Activated B cell treated with CpG ODN at 0.5 μM for 24 hours (primary cell): ENCODE results near the gene DLEC1. TPM values are rescaled to one million over a fixed set of nuclear protein-coding genes. Genes with fewer than 3 reads are reported as not detected.
"Not testable (repeated sequence)": the region's sequence is repeated elsewhere in the genome, so short reads cannot be mapped to it uniquely, and the experiment has no call there.

Source experiments
- ATAC-seq: fragments of 200-7000 bp; cut with Tn5 transposase; one replicate; pipeline ENCODE4 v1.10.0; 2021; ENCODE audit warnings: low read depth, mild to moderate bottlenecking, moderate library complexity
- CTCF ChIA-PET: fragments of 350-600 bp; sonication (Branson Sonifier 250); formaldehyde crosslinking; loops from one replicate; lab custom pipeline; 2021; ENCODE audit warnings: antibody characterized with exemption; lab: Charles Lee
- POLR2A ChIA-PET: fragments of 350-600 bp; sonication (Branson Sonifier 250); formaldehyde crosslinking; loops from one replicate; lab custom pipeline; 2021; ENCODE audit warnings: antibody characterized with exemption; lab: Charles Lee
- DNase-seq: peaks from one replicate; pipeline ENCODE4 v3.0.0; 2022
- H3K27ac Mint-ChIP-seq: one replicate; pipeline ENCODE4 v1.8.0; 2020; ENCODE audit warnings: mixed read lengths
- H3K27me3 Mint-ChIP-seq: one replicate; pipeline ENCODE4 v1.8.0; 2021; ENCODE audit warnings: mixed read lengths
- H3K36me3 Mint-ChIP-seq: one replicate; pipeline ENCODE4 v1.8.0; 2021; ENCODE audit warnings: low read depth, mixed read lengths
- H3K4me1 Mint-ChIP-seq: one replicate; pipeline ENCODE4 v1.8.0; 2021; ENCODE audit warnings: mixed read lengths
- H3K4me3 Mint-ChIP-seq: one replicate; pipeline ENCODE4 v1.8.0; 2020; ENCODE audit warnings: mild to moderate bottlenecking, mixed read lengths
- H3K9me3 Mint-ChIP-seq: one replicate; pipeline ENCODE4 v1.8.0; 2020; ENCODE audit warnings: mixed read lengths
- intact Hi-C: fragments of 100-400 bp; cut with micrococcal nuclease; formaldehyde crosslinking; loops from one replicate; pipeline ENCODE4 v1.15.1; 2024
- total RNA-seq: library from RNA; stranded (reverse); gene quantifications from 2 replicates; pipeline ENCODE4 v1.2.3, GENCODE V29; 2022
- TF ChIP-seq, protein P1 (sequence below): fragments of 200-600 bp; IDR thresholded peaks from one replicate; pipeline ENCODE4 v1.8.0; 2022; ENCODE audit warnings: antibody characterized with exemption, mild to moderate bottlenecking

DLEC1 gene
- total RNA-seq, 1 donor from 2014 or later = 0.11 TPM

GRCh38 chr3:38086496-38086895 is 47.5 kb downstream of the DLEC1 start:
- POLR2A ChIA-PET = no interaction called here
- Mint-ChIP-seq H3K36me3 (no peaks in the 10 kb centered on the region), H3K27me3 (no peaks in the 10 kb centered on the region), H3K4me1 (no peaks in the 10 kb centered on the region), H3K27ac (no peak overlapping the region), H3K4me3 (no peak overlapping the region), H3K9me3 (peaks cover 8% of the 10 kb centered on the region)
- ATAC-seq (no peak), DNase-seq (no peak)
- TF ChIP-seq, protein P1, sequence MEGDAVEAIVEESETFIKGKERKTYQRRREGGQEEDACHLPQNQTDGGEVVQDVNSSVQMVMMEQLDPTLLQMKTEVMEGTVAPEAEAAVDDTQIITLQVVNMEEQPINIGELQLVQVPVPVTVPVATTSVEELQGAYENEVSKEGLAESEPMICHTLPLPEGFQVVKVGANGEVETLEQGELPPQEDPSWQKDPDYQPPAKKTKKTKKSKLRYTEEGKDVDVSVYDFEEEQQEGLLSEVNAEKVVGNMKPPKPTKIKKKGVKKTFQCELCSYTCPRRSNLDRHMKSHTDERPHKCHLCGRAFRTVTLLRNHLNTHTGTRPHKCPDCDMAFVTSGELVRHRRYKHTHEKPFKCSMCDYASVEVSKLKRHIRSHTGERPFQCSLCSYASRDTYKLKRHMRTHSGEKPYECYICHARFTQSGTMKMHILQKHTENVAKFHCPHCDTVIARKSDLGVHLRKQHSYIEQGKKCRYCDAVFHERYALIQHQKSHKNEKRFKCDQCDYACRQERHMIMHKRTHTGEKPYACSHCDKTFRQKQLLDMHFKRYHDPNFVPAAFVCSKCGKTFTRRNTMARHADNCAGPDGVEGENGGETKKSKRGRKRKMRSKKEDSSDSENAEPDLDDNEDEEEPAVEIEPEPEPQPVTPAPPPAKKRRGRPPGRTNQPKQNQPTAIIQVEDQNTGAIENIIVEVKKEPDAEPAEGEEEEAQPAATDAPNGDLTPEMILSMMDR = no peak
- CTCF ChIA-PET = no interaction called here
- intact Hi-C loops = no loop called here

GRCh38 chr3:38087278-38087677 is 48.3 kb downstream of the DLEC1 start:
- ATAC-seq, H3K36me3 Mint-ChIP-seq, H3K4me1 Mint-ChIP-seq, H3K9me3 Mint-ChIP-seq, DNase-seq, CTCF ChIA-PET, intact Hi-C loops, H3K27ac Mint-ChIP-seq, H3K27me3 Mint-ChIP-seq, POLR2A ChIA-PET, H3K4me3 Mint-ChIP-seq: not testable (repeated sequence)

DNA sequence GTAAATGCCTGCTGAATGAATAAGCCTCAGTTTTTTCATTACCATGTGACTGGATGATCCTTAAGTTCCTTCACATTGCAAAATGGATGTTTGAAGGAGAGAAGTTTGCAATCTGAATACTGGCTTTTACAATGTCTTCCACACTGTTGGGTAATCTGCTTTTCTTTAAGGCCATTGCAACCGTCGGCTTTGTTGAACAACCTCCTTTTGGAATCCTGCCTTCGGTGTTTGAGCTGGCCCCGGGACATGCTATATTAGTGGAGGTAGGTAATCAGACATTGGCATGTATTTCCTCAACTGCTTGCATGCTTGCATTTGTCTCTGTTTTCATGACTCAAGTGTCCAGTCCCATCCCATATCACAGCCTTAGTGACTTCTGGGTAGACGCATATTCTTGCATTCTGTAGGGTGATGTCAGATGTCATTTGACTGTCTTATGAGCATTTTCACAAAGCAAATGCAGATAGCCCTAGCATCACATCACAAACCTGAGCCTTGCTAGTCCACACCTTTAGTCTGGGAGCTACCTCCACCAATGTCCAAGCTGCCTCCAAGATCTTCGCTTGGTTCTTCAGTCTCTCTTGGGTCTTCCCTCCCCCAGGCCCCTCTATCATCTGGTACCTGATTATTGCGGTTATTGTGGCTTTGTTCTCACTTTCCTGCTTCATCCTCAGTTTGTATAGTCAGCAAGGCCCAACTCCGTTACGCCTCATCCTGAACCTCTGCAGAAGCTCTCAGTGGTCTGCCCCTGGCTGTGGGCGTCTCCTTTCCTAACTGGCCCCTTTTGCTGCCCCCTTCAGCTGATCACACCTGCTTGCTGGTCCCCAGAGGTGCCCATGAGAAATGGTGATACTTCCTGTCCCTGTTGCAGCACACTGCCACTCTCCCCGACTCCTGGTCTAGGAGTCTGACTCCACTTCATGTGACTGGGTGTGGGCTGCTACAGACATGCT is 49.4 kb downstream of the DLEC1 start:
- H3K4me1 Mint-ChIP-seq = no peaks in the 10 kb centered on the region
- no peak for ATAC-seq
- H3K9me3 Mint-ChIP-seq = peaks cover 8% of the 10 kb centered on the region
- ChIA-PET CTCF (no interaction called here), POLR2A (no interaction called here)
- H3K36me3 Mint-ChIP-seq = no peaks in the 10 kb centered on the region
- no peak overlapping the region for H3K27ac Mint-ChIP-seq
- intact Hi-C loops = no loop called here
- no peak overlapping the region for H3K4me3 Mint-ChIP-seq
- H3K27me3 Mint-ChIP-seq = no peaks in the 10 kb centered on the region
- TF ChIP-seq, protein P1 = no peak
- no peak for DNase-seq

- POLR2A ChIA-PET = no interaction called here
- Mint-ChIP-seq H3K27ac (no peak overlapping the region), H3K9me3 (peaks cover 4% of the 10 kb centered on the region), H3K4me1 (no peaks in the 10 kb centered on the region), H3K27me3 (no peaks in the 10 kb centered on the region), H3K36me3 (no peaks in the 10 kb centered on the region), H3K4me3 (no peak overlapping the region)
- CTCF ChIA-PET = no interaction called here
- ATAC-seq (no peak), DNase-seq (no peak)
- intact Hi-C loops = no loop called here
- TF ChIP-seq, protein P1 = no peak
Observed at GRCh38 chr3:38089163-38089562, 50.2 kb downstream of the DLEC1 start.

DNA sequence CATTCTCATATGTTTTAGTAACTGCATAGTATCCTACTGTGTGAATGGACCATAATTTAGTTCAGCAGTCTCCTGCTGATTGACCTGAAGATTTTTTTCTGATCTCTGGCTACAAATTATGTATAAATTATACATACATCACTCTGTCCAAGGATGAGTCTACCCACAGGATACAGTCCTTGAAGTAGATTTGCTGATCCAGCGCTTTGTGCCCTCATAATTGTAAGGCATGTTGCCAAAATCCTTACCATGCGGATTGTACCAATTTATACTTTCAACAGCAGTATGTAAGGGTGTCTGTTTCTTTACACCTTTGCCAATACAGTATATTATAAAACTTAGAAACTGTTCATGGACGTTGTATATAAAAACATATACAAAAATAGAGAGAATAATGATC is 51.4 kb downstream of the DLEC1 start:
- no peak overlapping the region for H3K27ac Mint-ChIP-seq
- H3K36me3 Mint-ChIP-seq = no peaks in the 10 kb centered on the region
- intact Hi-C loops = no loop called here
- H3K9me3 Mint-ChIP-seq = no peaks in the 10 kb centered on the region
- ChIA-PET POLR2A (no interaction called here), CTCF (no interaction called here)
- ATAC-seq (no peak), DNase-seq (no peak)
- peaks cover 4% of the 10 kb centered on the region for H3K27me3 Mint-ChIP-seq
- H3K4me1 Mint-ChIP-seq = no peaks in the 10 kb centered on the region
- H3K4me3 Mint-ChIP-seq = no peak overlapping the region
- TF ChIP-seq, protein P1 = no peak
